Kidney glomerular epithelial cell (primary cell): Measurements from ENCODE around the gene CCDC88C.
"Not testable (repeated sequence)": the region's sequence is repeated elsewhere in the genome, so short reads cannot be mapped to it uniquely, and the experiment has no call there.

ENCODE experiments used
- DNase-seq: peaks from one replicate; lab custom pipeline; 2025; lab: John Stamatoyannopoulos, UW

CCDC88C gene, protein sequence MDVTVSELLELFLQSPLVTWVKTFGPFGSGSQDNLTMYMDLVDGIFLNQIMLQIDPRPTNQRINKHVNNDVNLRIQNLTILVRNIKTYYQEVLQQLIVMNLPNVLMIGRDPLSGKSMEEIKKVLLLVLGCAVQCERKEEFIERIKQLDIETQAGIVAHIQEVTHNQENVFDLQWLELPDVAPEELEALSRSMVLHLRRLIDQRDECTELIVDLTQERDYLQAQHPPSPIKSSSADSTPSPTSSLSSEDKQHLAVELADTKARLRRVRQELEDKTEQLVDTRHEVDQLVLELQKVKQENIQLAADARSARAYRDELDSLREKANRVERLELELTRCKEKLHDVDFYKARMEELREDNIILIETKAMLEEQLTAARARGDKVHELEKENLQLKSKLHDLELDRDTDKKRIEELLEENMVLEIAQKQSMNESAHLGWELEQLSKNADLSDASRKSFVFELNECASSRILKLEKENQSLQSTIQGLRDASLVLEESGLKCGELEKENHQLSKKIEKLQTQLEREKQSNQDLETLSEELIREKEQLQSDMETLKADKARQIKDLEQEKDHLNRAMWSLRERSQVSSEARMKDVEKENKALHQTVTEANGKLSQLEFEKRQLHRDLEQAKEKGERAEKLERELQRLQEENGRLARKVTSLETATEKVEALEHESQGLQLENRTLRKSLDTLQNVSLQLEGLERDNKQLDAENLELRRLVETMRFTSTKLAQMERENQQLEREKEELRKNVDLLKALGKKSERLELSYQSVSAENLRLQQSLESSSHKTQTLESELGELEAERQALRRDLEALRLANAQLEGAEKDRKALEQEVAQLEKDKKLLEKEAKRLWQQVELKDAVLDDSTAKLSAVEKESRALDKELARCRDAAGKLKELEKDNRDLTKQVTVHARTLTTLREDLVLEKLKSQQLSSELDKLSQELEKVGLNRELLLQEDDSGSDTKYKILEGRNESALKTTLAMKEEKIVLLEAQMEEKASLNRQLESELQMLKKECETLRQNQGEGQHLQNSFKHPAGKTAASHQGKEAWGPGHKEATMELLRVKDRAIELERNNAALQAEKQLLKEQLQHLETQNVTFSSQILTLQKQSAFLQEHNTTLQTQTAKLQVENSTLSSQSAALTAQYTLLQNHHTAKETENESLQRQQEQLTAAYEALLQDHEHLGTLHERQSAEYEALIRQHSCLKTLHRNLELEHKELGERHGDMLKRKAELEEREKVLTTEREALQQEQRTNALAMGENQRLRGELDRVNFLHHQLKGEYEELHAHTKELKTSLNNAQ (N-terminal part only)

DNA sequence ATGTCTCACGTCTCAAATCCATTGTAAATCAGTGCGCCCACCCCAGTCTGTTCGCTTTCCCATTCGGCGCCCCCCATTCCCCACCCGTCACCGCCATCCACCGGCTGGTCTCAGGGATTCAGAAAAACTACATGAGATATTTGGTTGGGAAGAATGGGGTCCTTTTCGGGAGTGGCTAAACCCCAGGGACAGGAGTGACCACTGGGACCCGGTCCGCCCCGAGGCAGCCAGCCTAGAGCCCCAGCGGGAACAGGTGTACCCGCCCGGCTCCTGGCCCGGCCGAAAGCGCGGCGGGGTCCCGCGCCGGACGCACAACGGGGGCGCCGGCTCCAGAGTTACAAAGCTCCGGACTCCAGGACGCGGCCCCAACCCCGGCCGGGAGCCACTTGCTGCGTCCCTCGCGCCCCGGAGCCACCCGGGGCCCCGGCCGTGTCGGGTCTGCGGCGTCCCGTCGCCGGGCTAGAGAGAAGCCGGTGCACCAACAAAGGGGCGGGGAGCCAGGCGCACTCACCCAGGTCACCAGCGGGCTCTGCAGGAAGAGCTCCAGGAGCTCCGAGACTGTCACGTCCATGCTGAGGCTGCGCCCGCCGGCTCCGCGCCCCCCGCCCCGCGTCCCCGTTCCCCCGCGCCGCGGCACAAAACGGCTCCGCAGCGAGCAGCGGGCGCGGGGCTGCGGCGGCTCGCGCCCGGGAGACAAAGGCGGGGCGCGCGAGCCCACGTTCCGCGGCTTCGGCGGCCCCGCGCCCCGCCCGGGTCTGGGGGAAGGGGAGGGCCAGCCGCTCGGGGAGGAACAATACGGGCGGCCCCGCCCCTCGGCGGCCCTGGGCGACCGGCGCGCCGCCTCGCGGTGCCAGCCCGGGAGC is at the start of gene CCDC88C:
Gene CCDC88C, minus strand, starts transcription at position 701 of the 863 bp plus-strand sequence. Its CDS starts 130 bp downstream, at position 571.
- peak; percentile 4 for DNase-seq

DNA sequence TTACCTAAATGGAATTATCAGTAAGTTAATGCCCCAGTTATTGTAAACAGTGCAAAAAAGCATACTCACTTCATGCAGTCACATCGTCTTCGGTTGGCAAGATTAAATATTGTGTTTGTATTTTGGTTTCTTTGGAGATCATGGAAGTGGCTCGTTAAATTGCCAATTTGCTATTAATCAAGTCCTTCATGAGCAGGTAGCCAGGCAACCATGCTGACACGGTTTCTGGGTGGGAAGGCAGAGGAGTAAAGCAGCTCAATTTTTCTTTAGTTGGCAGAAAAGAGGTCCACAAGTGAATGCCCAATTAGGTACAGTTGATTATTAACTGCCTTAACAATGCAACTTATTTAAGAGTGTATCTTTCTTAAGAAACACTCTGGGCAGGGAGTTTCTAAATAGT is 48.6 kb upstream of the CCDC88C start:
- peak; percentile 52 for DNase-seq

DNA sequence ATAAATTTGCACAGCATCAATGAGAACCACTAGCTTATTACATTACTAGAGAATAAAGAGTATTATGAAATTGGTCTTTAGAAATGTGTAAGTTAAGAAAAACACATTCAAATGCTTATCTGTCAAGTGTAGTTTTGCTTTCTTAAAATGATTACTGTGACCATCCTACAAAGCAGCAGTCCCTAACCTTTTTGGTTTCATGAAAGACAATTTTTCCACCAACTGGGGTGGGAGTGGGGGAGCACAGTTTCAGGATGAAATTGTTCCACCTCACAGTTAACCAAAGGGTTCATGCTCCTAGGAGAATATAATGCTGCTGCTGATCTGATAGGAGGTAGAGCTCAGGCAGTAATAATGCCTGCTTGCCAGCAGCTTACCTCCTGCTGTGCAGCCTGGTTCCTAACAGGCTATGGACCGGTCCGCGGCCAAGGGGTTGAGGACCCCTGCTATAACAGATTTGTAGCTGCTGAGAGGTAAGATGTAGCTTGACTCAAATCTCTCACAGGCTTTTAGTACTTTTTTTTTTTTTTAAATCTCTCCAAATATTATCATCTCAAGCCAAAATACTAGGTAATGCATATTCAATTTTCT is 47.1 kb upstream of the CCDC88C start:
- no peak for DNase-seq

DNA sequence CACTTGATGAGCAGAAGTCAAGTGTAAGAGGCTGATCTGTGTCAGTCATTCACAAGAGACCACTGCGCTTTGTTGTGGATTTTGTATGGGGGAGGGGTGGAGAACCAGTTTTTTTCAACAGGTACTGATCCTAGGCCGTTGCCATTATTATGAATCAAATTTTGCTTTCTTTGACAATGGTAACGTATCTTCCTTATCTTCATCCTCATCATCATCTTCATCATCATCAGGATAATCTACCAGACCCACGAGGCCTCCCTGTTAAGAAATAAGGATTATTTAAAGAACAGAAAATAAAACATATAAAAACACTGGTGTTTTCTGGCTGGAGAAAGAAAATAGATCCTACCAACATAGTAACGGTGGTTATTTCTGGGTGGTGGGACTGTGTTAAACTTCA is 41.0 kb upstream of the CCDC88C start:
- DNase-seq = no peak

DNA sequence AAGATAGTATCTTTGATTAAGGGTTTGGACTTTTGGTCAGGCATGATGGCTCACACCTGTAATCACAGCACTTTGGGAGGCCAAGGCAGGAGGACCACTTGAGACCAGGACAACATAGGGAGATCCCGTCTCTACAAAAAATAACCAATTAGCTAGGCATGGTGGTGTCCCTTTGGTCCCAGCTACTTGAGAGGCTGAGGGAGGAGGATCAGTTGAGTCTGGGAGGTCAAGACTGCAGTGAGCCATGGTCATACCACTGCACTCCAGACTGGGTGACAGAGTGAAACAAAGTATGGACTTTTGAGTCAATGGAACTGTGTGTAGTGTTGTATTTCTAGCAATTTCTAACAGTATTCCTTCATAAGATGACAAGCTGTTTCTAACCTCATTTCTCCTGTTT is 38.7 kb upstream of the CCDC88C start:
- DNase-seq = no peak

DNA sequence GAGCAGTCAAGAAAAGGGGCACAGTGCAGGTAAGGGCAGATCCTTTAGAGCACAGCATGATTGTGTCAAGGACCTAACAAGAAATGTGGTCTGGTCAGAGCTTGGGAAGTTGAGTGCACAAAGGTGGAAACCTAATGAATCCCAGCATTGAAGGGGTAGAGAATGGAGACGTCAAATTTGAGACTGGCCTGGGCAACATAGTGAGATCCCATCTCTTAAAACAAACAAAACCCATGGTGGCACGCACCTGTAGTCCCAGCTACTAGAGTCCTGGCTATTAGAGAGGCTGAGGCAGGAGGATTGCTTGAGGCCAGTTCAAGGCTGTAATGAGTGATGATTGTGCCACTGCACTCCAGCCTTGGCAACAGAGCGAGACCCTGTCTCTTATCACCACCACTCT is 37.0 kb upstream of the CCDC88C start:
- no peak for DNase-seq

DNA sequence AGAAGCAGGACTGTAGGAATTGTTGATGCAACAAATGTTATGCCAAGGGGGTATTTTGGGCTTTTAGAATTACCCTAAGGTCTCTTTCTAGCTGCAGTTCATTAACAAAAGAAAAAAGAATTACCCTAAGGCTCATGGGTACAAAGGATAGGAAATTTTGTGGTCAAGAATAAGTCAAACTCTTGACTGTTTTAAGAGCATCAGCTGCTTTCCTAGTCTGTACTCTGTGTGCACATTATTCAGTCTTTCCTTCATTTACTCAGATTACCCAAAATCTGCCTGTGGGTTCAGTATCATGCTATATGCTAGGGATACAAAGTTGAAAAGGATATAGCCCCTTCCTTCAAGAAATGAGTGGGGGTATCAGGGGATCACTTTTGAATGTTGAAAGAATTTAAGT is 36.5 kb upstream of the CCDC88C start:
- no peak for DNase-seq

DNA sequence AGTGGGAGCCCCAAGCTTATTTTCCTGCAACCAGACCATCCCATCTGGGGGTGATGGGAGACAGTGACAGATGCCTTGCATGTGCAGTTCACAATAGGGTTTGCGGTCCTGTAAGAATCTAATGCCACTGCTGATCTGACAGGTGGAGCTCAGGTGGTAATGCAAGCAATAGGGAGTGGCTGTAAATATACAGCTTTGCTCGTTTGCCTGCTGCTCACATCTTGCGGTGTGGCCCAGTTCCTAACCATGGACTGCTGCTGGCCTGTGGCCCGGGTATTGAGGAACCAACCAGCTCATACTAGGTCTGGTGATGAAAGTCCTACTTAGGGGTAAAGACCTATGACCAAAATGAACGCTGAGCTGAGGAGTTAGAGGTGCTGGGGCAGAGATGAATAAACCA is 36.1 kb upstream of the CCDC88C start:
- no peak for DNase-seq

DNA sequence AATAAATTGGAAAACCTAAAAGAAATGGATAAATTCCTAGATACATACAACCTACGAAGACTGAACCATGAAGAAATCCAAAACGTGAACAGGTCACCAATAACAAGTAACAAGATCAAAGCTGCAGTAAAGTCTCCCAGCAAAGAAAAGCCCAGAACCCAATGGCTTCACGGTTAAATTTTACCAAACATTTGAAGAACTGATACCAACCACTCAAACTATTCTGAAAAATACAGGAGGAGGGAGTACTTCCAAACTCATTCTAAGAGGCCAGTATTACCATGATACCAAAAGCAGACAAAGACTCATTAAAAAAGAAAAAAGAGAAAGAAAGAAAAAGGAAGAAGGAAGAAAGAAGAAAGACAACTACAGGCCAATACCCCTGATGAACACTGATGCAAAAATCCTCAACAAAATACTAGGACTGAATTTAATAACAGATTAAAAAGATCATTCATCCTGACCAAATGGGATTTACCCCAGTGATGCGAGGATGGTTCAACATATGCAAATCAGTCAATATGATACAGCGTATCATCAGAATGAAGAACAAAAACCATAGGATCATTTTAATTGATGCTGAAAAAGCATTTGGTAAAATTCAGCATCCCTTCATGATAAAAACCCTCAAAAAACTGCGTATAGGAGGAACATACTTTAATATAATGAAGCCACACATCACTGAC is 26.9 kb upstream of the CCDC88C start:
- no peak for DNase-seq

DNA sequence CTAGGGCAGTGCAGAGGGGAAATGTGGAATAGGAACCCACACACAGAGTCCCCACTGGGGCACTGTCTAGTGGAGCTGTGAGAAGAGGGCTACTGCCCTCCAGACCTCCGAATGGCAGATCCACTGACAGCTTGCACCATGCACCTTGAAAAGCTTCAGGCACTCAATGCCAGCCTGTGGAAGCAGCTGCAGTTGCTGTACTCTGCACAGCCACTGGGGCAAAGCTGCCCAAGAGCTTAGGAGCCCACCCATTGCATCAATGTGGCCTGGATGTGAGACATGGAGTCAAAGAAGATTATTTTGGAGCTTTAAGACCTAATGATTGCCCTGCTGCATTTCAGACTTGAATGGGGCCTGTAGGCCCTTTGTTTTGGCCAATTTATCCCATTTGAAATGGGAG is 21.7 kb upstream of the CCDC88C start:
- DNase-seq = no peak

DNA sequence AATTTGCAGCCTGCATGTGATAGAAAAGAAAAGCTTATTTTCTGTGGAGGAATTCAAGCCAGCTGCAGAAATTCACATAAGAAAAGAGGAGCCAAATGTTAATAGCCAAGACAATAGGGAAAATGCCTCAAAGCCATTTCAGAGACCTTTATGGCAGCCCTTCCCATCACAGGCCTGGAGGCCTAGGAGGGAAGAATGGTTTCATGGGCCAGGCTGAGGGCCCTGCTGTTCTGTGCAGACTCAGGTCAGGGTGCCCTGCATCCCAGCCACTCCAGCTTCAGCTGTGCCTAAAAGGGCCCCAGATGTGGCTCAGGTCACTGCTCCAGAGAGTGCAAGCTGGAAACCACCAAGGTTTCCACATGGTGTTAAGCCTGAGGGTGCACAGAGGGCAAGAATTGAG is 21.2 kb upstream of the CCDC88C start:
- no peak for DNase-seq

DNA sequence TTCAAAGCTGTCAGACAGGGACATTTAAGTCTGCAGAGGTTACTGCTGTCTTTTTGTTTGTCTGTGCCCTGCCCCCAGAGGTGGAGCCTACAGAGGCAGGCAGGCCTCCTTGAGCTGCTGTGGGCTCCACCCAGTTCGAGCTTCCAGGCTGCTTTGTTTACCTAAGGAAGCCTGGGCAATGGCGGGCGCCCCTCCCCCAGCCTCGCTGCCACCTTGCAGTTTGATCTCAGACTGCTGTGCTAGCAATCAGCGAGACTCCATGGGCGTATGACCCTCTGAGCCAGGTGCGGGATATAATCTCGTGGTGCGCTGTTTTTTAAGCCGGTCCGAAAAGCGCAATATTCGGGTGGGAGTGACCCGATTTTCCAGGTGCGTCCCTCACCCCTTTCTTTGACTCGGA is 18.6 kb upstream of the CCDC88C start:
- DNase-seq = not testable (repeated sequence)

DNA sequence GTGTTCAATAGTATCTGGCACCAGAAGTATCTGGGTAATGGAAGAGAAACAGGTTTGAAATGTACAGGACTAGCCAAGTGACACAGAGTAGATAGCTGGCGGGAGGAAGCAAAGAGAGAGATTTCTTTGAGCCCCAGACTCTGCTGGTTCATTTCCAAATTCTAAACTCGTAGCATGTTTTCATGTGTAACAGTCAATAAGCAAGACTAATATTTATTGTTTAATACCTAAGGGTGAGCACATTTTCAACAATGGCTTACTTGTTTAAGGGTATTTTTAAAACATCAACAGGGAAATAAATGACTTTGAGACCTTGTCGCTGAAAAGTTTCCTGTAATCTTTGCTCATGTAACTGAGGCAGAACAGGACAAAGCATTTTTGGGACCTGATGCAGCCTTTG is 11.8 kb upstream of the CCDC88C start:
- no peak for DNase-seq

DNA sequence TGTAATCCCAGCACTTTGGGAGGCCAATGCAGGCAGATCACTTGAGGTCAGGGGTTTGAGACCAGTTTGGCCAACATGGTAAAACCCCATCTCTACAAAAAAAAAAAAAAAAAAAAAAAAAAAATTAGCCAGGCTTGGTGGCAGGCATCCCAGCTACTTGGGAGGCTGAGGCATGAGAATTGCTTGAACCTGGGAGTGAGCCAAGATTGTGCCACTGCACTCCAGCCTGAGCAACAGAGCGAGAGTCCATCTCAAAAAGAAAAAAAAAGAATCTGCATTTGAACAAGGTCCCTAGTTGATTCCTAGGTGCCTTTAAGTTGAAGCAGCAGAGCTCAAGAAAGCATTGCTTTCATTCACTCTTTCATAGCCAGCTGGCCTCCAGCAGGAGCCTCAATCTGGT is 11.3 kb upstream of the CCDC88C start:
- not testable (repeated sequence) for DNase-seq

DNA sequence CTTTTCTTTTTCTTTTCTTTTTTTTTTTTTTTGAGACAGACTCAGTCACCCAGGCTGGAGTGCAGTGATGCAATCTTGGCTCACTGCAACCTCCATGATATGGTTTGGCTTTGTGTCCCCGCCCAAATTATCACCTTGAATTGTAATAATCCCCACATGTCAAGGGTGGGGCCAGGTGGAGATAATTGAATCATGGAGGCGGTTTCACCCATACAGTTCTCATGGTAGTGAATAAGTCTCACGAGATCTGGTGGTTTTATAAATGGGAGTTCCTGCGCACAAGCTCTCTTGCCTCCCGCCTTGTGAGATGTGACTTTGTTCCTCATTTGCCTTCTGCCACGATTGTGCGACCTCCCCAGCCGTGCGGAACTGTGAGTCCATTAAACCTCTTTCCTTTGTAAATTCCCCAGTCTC is 7.9 kb upstream of the CCDC88C start:
- not testable (repeated sequence) for DNase-seq

DNA sequence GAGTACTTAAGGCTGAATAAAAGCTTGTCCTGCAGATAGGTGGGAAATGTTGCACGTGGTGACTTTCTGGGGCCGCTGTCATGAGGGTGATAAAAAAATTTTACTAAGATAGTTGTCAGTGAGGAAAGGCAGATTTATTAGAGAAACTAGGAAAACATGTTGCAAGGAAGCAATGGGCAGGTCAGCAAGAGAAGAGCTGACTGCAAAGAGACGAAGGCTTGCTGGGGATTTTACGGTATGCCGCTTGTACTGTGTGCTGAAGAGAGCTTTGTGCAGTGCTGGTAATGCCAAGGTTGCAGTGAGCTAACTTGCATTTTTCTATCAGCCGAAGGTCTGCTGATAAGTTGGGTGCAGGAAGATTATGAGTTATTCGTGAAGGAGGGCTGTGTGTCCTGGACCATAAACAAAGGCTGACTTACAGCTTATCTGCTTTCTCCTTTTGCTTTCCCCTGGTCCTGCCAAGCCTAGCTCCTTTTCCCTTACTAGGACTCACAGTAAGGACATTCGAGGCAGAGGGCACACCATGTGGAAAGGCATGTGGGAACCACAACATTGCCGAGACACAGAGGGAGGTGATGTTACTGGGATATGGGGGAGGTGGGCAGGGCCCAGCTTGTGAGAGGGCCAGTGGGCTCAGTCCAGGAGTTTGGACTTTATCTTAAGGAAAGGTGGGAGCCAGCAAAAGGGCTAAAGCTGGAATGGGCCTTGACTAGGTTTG is 7.4 kb upstream of the CCDC88C start:
- DNase-seq = no peak

DNA sequence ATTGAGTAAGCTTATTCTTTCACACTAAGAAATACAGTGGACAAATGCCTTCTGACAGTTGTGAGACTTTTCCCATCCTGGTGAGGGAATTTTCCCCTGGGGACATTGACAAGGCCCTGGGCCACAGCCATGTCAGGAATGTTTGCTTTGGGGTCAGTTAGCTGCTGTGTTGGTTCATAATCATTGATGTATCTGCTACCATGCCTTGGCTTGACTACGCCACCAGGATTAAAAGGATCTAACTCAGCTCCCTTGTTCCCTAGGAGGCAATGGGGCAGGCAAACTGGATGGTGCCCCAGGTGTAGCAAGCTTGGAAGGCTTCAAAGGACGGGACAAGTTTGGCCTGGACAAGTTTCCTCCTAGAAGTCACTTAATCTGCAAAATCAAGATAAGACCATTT is 3.1 kb upstream of the CCDC88C start:
- no peak for DNase-seq

DNA sequence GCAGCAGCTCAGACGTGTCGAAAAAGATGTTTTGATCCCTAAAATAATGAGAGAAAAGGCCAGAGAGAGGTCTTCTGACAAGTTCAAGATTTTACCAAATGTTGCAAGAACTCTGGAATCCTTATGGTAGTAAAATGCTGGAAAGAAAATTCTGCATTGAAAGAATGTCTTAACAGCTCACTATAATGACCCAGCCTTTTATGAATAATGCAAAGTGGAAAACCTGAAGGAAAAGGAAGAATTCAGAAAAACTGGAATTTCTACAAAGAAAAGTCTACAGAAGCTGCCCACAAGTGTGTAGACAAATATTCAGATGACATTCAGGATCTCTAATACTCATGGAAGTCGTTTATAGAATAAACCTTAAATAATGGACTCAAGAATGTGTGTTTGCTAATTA is 1.8 kb upstream of the CCDC88C start:
- no peak for DNase-seq

DNA sequence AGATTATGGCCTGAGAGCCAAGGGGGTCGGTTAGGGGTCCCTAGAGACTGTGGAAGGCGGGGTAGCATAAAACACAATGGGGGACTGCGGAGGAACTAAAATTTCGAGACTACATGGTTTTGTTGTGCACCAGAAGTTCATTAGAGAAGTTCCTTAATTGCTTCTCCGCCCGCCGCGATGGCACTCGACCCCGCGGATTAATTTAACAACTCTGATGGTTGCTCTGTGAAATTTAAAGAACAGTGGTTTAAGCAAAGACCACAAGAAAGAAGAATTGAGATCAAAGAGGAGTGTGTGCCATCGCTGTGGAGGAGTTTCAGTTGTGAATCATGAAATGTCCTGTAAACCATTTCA is 1.4 kb upstream of the CCDC88C start:
- DNase-seq = no peak
